NK-92 treated with Interleukin-12 subunit alpha and Interleukin-12 subunit beta, amount 100 ng/mL, for 24 hours (cell line): ENCODE results near the gene GMPR2.

Experiments
- DNase-seq: peaks from one replicate; lab custom pipeline; 2025; lab: John Stamatoyannopoulos, UW

The GMPR2 gene

GRCh38 chr14:24268225-24268624, 35.5 kb downstream of the GMPR2 start:
- DNase-seq: no peak

GRCh38 chr14:24269368-24269767, 36.6 kb downstream of the GMPR2 start:
- DNase-seq: no peak

GRCh38 chr14:24269910-24270536, 37.3 kb downstream of the GMPR2 start:
- no peak for DNase-seq

- no peak for DNase-seq
These were observed 37.9 kb downstream of the GMPR2 start for GRCh38 chr14:24270537-24271133.

GRCh38 chr14:24271134-24271833, 38.6 kb downstream of the GMPR2 start, which contains the start of gene RABGGTA:
Gene RABGGTA (minus strand): TSS chr14:24271597. CDS start chr14:24271115, 482 bp downstream.
- DNase-seq: peak; percentile 88

- DNase-seq: no peak
These were observed 39.1 kb downstream of the GMPR2 start for GRCh38 chr14:24271834-24272263.

- no peak for DNase-seq
These were observed 39.7 kb downstream of the GMPR2 start for GRCh38 chr14:24272467-24272866.

GRCh38 chr14:24273422-24273998, 40.8 kb downstream of the GMPR2 start:
- no peak for DNase-seq

- DNase-seq: peak; percentile 44
These were observed 41.4 kb downstream of the GMPR2 start for GRCh38 chr14:24274101-24274543.

- no peak for DNase-seq
These were observed 44.3 kb downstream of the GMPR2 start for GRCh38 chr14:24277071-24277470.

- DNase-seq: no peak
These were observed 45.0 kb downstream of the GMPR2 start for GRCh38 chr14:24277606-24278321.

GRCh38 chr14:24278424-24278823, 45.7 kb downstream of the GMPR2 start:
- DNase-seq: no peak

- no peak for DNase-seq
These were observed 46.8 kb downstream of the GMPR2 start for GRCh38 chr14:24279301-24280186.

- no peak for DNase-seq
These were observed 48.2 kb downstream of the GMPR2 start for GRCh38 chr14:24280797-24281460.

- DNase-seq: no peak
These were observed 48.9 kb downstream of the GMPR2 start for GRCh38 chr14:24281636-24282035.

GRCh38 chr14:24282736-24283135, 50.0 kb downstream of the GMPR2 start:
- no peak for DNase-seq

GRCh38 chr14:24283796-24284460, 51.2 kb downstream of the GMPR2 start:
- no peak for DNase-seq

- no peak for DNase-seq
These were observed 51.8 kb downstream of the GMPR2 start for GRCh38 chr14:24284501-24285035.

- no peak for DNase-seq
These were observed 52.6 kb downstream of the GMPR2 start for GRCh38 chr14:24285351-24285750.

- DNase-seq: no peak
These were observed 54.3 kb downstream of the GMPR2 start for GRCh38 chr14:24286996-24287395.
